Middle frontal gyrus (tissue), 1 donor: ENCODE measurements around the gene RAB5IF.
"Not testable (repeated sequence)": the region's sequence is repeated elsewhere in the genome, so short reads cannot be mapped to it uniquely, and the experiment has no call there.

Experiments
- DNase-seq: peaks from one replicate; pipeline ENCODE4 v3.0.0-alpha.2; 2015; ENCODE audit warnings: low spot score; ENCODE audit errors: extremely low spot score

The RAB5IF gene

GRCh38 chr20:36628076-36628475 is 22.5 kb downstream of the RAB5IF start:
- DNase-seq = no peak

- no peak for DNase-seq
Measured at GRCh38 chr20:36629719-36630681, 24.4 kb downstream of the RAB5IF start.

- no peak for DNase-seq
Measured at GRCh38 chr20:36631646-36632045, 26.1 kb downstream of the RAB5IF start.

- no peak for DNase-seq
Measured at GRCh38 chr20:36632147-36632486, 26.5 kb downstream of the RAB5IF start.

- DNase-seq = no peak
Measured at GRCh38 chr20:36632487-36633284, 27.1 kb downstream of the RAB5IF start.

- no peak for DNase-seq
Measured at GRCh38 chr20:36633285-36633772, 27.8 kb downstream of the RAB5IF start.

- no peak for DNase-seq
Measured at GRCh38 chr20:36634342-36634741, 28.8 kb downstream of the RAB5IF start.

- not testable (repeated sequence) for DNase-seq
Measured at GRCh38 chr20:36638876-36639400, 33.4 kb downstream of the RAB5IF start.

- no peak for DNase-seq
Measured at GRCh38 chr20:36641506-36641843, 35.9 kb downstream of the RAB5IF start.

- no peak for DNase-seq
Measured at GRCh38 chr20:36642136-36642535, 36.6 kb downstream of the RAB5IF start.

- no peak for DNase-seq
Measured at GRCh38 chr20:36644032-36644705, 38.6 kb downstream of the RAB5IF start.

- DNase-seq = no peak
Measured at GRCh38 chr20:36644706-36645095, 39.1 kb downstream of the RAB5IF start.

GRCh38 chr20:36645353-36645752 is 39.8 kb downstream of the RAB5IF start:
- DNase-seq = no peak

- no peak for DNase-seq
Measured at GRCh38 chr20:36645998-36646397, 40.4 kb downstream of the RAB5IF start, which contains the start of gene SLA2. SLA2 (minus strand) TSS chr20:36646196; CDS start chr20:36641335, 4,861 bp downstream.

- no peak for DNase-seq
Measured at GRCh38 chr20:36646678-36647077, 41.1 kb downstream of the RAB5IF start.

GRCh38 chr20:36647196-36648121 is 41.9 kb downstream of the RAB5IF start:
- no peak for DNase-seq

GRCh38 chr20:36653456-36653855 is 47.9 kb downstream of the RAB5IF start:
- no peak for DNase-seq

GRCh38 chr20:36654506-36654905 is 48.9 kb downstream of the RAB5IF start:
- DNase-seq = no peak

GRCh38 chr20:36655004-36655403 is 49.4 kb downstream of the RAB5IF start:
- DNase-seq = no peak

GRCh38 chr20:36656733-36657132 is 51.2 kb downstream of the RAB5IF start:
- DNase-seq = no peak
